HUDEP-2 (cell line): ENCODE data around the gene CDK16.

Source experiments
- DNase-seq, 76 experiments: peaks; one replicate each; lab custom pipeline; 2025; ENCODE audit not compliant: unreplicated experiment in 76 of 76; lab: John Stamatoyannopoulos, UW

CDK16 gene

GRCh38 chrX:47218280-47218919 is at the start of gene CDK16:
Gene CDK16, plus strand, starts transcription at chrX:47218681. Its CDS starts 4,877 bp downstream, at chrX:47223558.
- DNase-seq, result peak in 72 of 76 experiments; percentile 4 to 84 (median 50)

GRCh38 chrX:47169273-47169672 is 49.2 kb upstream of the CDK16 start:
- no peak for DNase-seq

GRCh38 chrX:47169726-47170515 is 48.6 kb upstream of the CDK16 start:
- DNase-seq, result no peak

- no peak for DNase-seq
Measured at GRCh38 chrX:47170861-47171692, 47.4 kb upstream of the CDK16 start.

- DNase-seq, result no peak
Measured at GRCh38 chrX:47171996-47172395, 46.5 kb upstream of the CDK16 start.

- no peak for DNase-seq
Measured at GRCh38 chrX:47172549-47172948, 45.9 kb upstream of the CDK16 start.

GRCh38 chrX:47172971-47173792 is 45.3 kb upstream of the CDK16 start:
- DNase-seq, result no peak

GRCh38 chrX:47174376-47174775 is 44.1 kb upstream of the CDK16 start:
- DNase-seq, result no peak

GRCh38 chrX:47174846-47175587 is 43.5 kb upstream of the CDK16 start:
- no peak for DNase-seq

GRCh38 chrX:47175588-47175980 is 42.9 kb upstream of the CDK16 start:
- no peak for DNase-seq

GRCh38 chrX:47176101-47176740 is 42.3 kb upstream of the CDK16 start:
- DNase-seq, result no peak

GRCh38 chrX:47177079-47177478 is 41.4 kb upstream of the CDK16 start:
- DNase-seq, result no peak

GRCh38 chrX:47178337-47178736 is 40.1 kb upstream of the CDK16 start:
- no peak for DNase-seq

- peak in 17 of 76 experiments; percentile 0 to 64 (median 7) for DNase-seq
Measured at GRCh38 chrX:47179221-47179927, 39.1 kb upstream of the CDK16 start.

GRCh38 chrX:47179928-47180255 is 38.6 kb upstream of the CDK16 start:
- DNase-seq, result no peak

- DNase-seq, result no peak
Measured at GRCh38 chrX:47180346-47180745, 38.1 kb upstream of the CDK16 start.

- DNase-seq, result no peak
Measured at GRCh38 chrX:47181301-47181700, 37.2 kb upstream of the CDK16 start.

- no peak for DNase-seq
Measured at GRCh38 chrX:47182106-47182700, 36.3 kb upstream of the CDK16 start.
